GM19035 (cell line): Measurements from ENCODE around the gene PUS10.
"Not testable (repeated sequence)": the region's sequence is repeated elsewhere in the genome, so short reads cannot be mapped to it uniquely, and the experiment has no call there.

Experiments used
- ATAC-seq: cut with Tn5 transposase; IDR thresholded peaks from one replicate; pipeline ENCODE4 v1.9.1; 2021; ENCODE audit not compliant: unreplicated experiment

Gene PUS10, protein sequence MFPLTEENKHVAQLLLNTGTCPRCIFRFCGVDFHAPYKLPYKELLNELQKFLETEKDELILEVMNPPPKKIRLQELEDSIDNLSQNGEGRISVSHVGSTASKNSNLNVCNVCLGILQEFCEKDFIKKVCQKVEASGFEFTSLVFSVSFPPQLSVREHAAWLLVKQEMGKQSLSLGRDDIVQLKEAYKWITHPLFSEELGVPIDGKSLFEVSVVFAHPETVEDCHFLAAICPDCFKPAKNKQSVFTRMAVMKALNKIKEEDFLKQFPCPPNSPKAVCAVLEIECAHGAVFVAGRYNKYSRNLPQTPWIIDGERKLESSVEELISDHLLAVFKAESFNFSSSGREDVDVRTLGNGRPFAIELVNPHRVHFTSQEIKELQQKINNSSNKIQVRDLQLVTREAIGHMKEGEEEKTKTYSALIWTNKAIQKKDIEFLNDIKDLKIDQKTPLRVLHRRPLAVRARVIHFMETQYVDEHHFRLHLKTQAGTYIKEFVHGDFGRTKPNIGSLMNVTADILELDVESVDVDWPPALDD

DNA sequence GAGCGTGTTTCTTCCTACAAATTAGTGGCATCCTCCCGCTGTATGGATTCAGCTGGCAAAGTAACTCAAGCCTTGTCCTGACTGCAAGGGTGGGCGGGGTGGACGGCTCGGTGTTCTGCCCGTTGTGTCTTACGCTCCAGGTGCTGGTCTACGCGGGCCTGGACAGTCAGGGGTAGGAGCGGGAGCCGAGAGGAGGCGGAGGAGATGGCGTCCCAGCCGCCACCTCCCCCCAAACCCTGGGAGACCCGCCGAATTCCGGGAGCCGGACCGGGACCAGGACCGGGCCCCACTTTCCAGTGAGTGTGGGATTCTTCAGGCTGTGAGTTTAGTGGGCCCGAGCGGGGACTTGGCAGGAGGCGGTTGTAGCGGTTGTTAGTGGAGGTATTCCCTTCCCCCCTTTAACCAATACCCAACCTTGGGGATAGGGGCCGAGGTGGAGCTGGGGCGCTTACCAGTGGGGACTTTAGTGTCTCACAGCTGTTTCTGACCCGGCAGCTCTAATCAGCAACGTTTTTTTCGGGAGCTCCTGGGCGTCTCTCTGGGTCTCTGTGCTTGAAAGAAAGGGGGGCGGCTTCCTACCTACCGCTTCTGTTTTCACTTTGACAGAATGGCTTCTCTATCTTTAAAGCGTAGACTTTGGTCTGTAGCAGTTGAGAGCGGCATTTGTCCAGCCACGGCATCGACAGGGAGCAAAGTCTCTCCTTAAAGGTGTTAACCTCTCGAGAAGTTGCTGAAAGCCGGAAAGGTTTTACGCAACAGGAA is at the start of gene PUS10, which contains the start of gene PEX13:
TSS of gene PUS10 (minus strand) at position 700 of the 762 bp plus-strand sequence. CDS start 6,365 bp downstream, outside the sequence.
TSS of gene PEX13 (plus strand) at position 165 of the 762 bp plus-strand sequence. CDS start at position 205, 40 bp downstream.
- ATAC-seq = peak; percentile 85

DNA sequence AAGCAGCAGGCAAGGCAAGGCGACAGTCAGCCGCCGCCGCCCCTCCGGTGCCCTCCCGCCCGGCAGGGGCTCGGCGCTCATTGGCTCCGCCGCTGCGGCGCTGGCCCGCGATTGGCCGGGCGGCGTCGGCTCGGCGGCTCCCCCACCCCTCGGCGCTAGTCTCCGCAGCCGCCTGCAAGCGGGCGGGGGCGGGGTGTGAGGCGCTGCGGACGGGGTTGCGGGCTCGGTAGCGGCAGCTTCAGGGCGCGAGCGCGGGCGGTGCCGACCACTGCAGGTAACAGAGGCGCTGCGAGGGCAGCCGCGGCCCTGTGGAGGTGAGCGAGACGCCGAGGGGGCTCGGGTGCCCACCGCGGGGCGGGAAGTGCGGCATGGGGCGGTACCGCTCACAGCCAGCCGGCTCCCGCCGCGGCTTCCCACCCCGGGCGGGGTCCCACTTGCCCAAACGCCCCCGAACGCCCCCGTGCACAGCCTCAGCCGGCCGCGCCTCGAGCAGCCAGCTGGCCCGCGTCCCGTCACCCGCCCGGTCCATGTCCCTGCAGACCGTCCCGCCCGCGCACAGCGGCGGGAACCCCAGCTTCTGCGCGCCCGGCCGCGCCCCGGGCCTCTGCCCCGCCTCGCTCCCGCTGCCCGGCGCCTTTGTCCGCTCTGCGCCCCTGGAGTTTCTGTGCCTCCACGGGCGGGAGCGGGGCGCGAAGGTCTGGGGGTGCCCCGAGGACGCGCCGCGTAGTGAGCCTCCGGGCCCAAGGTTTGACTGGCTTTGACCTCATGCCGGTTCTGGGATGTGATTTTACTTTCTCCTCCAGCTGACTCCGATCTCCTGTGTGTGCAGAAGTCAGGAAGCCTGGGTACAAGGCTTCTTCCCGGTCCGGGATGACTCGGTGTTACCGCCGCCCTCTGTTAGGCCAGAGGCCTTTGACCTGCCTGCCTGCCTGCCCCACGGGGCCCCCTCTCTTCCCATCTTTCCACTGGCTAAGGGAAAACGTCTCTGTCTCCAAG is 48.0 kb upstream of the PUS10 start, which contains the start of gene SANBR:
TSS of gene SANBR (plus strand) at position 158 of the 996 bp plus-strand sequence. CDS start 4,480 bp downstream, outside the sequence.
- peak; percentile 98 for ATAC-seq

DNA sequence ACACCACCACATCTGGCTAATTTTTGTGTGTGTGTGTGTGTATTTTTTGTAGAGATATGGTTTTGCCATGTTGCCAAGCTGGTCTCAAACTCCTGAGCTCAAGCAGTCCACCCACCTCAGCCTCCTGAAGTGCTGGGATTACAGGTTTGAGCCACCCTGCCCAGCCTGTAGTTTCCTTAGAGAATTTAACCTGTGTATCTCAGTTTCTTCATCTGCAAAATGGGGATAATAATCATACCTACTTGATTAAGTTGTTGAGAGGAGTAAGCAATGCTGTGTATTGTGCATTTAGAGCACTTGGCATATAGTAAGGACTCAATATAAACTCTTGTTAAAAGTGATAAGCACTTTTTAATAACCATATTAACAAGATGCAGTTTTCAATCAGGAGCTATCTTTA is 41.3 kb upstream of the PUS10 start:
- ATAC-seq = no peak

DNA sequence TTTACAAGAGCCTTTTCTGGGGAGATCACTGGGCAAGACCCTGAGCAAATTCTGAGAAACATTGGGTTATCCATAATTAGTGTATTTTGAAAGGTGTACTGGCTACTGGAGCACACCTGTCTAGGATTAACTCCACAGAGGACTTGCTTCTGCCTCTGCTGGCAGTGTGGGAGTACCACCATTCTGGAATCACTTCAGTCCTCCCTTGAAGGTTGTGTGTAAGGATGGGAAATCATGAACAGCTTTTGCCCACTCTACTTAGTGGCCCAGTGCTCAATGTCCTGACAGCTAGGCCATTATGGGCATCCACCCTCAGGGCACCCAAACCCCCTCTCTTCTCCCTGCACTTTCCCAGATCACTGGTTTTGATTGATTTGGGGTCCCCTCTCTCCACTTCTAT is 39.5 kb upstream of the PUS10 start:
- no peak for ATAC-seq

DNA sequence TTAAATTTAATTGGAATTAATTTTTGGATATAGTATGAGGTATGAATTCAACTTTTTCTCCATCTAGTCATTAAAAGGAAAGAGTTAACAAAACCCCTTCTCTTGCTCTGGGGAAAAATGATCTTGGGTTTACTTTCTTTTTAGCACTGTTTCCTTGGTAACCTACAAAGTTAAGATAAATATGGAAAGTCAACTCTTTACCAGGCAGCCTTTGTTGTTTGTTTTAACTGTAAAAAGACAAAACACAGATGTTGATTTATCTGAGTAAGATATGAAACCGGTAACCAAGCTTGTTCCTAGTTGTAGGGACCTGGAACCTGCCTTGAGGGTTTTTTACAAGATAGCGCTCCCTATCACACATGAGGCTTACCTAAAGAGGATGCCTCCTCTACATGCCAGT is 37.5 kb upstream of the PUS10 start:
- no peak for ATAC-seq

DNA sequence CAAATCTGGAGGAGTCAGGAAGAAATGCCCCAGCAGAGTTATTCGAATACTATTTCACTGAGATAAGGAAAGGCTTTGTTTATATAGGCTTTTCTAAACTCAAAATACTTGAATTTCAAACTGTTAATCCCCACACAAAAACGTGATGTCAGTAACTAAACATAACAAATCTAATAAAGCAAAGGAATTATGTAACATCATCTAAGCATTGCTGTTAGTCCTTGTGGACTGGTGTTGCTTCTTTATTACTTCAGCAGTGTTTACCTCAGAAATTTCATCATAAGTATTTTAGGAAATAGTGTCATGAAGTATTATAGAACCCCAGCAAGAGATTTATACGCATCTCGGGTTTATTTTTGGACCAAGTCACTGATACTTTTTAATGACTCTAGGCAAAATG is 27.9 kb upstream of the PUS10 start:
- no peak for ATAC-seq

DNA sequence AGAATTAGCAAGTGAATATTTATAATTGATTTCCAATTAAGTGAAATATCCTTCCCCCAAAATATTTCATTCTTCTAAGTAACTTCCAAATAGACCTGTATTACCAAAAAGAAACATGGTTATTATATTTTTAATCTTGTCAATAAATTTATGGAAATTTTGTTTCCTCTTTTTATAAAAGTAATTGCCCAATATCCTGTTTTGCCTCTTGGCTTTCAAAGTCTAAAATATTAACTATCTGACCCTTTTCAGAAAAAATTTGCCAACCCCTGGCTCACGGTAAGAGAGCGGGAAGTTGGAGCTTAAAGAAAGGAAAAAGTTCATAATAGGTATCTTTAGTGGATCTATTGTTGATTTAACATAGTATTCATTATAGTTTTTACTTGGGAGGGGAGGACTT is 27.2 kb upstream of the PUS10 start:
- no peak for ATAC-seq

DNA sequence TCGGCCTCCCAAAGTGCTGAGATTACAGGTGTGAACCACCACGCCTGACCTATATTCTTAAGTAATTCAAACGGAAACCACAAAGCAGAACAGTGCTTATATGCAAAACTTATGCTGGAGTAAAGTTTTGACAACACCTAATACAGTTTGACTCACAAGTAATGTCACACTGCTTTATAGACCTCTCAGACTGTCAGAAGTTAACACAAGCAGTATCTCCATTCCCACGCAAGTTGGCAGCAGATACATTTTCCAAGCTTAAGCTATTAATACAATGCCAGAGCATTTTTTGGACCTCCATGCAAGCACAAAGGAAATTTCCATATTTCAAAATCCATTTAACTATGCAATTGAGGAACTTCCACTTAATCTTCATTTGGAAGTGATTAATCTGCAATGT is 26.6 kb upstream of the PUS10 start:
- ATAC-seq = no peak

DNA sequence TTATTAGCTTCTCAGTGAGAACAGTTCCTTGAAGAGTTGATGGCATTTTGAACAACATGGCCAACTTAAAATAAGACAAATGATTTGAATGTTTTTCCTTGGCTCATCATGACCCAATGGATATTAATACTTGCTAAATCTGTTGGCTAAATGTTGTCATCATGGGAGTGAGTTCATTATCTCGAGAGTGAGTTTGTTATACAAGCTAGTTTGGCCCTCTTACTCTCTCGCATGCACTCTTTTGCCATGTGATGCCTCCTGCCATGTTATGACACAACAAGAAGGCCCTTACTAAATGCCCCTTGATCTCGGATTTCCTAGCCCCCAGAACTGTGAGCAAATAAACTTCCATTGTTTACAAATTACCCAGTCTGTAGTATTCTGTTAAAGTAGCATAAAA is 24.8 kb upstream of the PUS10 start:
- no peak for ATAC-seq

DNA sequence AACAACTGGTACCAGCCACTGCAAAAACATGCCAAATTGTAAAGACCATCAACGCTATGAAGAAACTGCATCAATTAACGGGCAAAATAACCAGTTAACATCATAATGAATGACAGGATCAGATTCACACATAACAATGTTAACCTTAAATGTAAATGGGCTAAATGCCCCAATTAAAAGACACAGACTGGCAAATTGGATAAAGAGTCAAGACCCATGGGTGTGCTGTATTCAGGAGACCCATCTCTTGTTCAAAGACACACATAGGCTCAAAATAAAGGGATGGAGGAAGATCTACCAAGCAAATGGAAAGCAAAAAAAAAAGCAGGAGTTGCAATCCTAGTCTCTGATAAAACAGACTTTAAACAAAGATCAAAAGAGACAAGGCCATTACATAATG is 18.6 kb upstream of the PUS10 start:
- not testable (repeated sequence) for ATAC-seq

DNA sequence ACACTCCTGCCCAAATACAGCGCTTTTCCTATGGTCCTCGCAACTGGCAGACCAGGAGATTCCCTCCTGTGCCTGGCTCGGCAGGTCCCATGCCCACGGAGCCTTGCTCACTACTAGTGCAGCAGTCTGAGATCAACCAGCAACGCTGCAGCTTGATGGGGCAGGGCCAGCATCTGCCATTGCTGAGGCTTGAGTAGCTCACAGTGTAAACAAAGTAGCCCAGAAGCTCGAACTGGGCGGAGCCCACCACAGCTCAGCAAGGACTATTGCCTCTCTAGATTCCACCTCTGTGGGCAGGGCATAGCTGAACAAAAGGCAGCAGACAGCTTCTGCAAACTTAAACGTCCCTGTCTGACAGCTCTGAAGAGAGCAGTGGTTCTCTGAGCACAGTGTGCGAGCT is 16.5 kb upstream of the PUS10 start:
- ATAC-seq = not testable (repeated sequence)

DNA sequence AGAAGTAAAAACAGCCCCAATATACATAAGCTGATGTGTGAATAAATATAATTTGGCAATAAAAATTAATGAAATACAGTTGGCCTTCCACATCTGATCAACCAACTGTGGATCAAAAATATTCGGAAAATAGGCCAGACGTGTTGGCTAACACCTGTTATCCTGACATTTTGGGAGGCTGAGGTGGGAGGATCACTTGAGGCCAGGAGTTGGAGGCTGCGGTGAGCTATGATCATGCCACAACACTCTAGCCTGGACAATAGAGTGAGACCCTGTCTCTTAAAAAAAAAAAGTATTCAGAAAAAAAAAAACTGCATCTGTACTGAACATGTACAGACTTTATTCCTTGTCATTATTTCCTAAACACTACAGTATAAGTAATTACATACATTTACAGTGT is 11.5 kb upstream of the PUS10 start:
- ATAC-seq = no peak

DNA sequence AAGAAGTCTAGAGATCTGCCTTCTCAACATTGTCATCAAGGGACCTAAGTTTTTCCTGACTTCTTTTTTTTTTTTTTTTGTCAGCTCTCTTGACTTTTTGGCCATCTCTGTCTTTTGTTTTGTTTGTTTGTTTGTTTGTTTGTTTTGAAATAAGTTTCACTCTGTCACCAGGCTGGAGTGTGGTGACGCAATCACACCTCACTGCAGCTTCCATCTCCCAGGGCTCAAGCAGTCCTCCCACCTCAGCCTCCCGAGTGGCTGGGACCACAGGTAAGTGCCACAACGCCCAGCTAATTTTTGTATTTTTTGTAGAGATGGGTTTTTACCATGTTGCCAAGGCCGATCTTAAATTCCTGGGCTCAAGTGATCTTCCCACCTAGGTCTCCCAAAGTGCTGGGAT is 5.6 kb upstream of the PUS10 start:
- ATAC-seq = no peak

DNA sequence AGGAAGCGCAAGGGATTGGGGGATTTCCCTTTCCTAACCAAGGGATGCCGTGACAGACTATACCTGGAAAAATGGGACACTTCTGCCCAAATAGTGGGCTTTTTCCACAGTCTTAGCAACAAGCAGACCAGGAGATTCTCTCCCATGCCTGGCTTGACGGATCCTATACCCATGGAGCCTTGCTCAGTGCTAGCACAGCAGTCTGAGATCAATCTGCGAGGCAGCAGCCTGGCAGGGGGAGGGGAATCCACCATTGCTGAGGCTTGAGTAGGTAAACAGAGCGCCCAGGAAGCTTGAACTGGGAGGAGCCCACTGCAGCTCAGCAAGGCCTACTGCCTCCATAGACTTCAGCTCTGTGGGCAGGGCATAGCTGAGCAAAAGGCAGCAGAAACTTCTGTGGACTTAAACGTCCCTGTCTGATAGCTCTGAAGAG is 3.2 kb upstream of the PUS10 start:
- ATAC-seq = no peak

DNA sequence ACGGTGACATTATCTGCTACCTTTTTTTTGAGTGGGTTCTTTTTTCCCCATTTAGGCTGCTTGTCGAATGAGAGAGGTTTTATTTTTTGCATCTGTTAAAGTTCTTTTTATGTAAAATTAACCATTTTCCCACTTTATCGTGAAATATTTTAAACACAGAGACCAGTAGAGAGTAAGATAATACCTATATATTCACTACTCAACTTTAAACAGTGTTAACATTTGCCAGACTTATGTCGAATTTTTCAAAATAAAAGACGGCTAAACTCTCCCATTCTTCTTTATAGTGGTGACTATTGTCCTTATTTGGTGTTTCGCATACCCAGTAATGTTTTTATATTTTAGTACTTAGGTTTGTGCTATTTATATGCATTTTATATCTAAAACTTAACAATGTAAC is 743 bp upstream of the PUS10 start:
- no peak for ATAC-seq

DNA sequence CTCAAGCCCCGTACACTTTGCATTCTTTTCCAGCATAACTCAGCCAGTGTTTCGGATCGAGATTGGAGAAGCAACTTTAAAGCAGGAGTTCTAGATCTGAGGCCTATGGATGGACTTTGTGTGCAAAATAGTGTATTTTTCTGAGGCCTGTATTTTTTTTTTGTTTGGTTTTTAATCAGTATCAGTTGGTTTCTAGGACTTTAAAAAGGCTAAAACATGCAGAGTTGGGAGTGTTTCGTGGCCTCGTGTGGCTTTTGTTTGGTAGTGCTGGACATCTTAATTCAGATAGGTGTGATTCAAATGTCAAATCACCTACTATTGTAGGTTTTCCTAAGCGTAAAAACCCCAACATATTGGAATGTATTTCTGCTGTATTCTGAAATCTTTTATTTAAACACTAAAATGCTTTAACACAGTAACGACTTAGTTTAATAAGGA is 282 bp upstream of the PUS10 start:
- no peak for ATAC-seq

DNA sequence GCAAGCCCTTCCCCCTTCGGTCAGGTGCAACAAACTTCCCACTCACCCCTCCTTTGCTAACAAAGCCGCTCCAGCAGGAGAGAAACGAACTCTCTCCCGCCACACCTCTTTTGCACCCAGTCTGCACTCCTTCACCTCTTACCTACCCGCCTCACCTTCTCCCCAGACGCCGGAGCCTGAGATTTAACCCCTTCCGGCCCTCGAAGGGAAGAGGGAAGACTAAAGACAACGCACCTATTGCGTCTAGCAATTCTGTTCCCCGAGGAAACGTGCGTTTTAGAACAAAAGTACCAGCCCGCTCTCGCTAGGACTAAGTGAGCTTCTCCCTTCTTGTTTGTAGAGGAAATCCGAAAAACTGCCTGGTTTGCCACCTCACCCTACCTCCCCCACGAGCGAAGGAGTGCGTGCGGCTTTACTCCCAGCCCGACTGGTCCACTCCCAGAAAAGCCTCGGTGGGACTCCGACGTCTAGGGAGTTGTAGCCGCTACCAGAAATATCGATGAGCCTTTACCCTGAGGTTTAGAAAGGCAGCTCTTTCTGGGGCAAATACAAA is 976 bp downstream of the PUS10 start:
- ATAC-seq = peak; percentile 71

DNA sequence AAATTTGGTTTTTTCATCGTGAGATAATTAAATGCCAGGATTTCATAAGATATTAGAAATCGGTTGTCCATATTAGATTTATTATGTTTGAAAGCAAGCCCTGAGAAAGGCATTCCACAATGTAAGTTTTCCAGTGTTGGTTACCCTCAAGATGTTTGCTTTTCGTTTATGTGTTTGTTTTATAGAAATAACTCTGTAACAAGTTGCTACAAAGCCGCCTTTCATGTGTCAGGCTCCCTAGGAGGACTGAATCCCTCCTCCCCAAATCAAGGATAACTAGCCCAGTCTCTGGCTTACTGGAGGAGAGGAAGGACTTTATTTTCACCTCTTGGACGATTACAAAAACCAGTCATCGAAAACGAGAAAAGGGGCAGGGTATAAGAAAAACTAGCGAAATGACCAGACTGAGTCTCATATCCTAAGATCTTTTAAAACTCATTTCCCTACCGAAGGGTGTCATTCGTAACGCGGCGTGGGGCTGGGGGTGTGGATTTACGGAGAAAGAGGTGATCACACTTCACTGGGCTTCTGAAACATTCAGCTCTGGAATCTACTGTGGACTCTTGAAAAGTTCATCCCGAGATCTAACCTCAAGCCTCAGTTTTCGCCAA is 1.6 kb downstream of the PUS10 start:
- peak; percentile 4 for ATAC-seq

DNA sequence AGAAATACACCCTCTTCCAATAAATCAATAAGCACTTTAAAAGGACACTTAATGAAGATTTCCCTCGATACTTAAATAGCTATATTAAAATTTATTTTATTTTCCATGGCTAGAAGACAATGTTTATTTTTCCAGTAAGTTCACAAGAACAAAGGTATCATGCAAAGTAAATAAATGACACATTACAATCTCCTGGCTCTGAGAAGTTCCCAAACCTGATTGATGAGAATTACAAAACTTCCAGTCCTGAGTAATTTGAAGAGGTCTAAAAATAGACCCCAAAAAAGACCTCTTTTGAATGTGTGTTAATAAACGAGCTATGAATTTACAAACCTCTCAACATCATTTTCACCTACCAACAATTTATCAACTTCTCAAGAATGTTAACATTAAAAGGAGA is 2.1 kb downstream of the PUS10 start:
- no peak for ATAC-seq

DNA sequence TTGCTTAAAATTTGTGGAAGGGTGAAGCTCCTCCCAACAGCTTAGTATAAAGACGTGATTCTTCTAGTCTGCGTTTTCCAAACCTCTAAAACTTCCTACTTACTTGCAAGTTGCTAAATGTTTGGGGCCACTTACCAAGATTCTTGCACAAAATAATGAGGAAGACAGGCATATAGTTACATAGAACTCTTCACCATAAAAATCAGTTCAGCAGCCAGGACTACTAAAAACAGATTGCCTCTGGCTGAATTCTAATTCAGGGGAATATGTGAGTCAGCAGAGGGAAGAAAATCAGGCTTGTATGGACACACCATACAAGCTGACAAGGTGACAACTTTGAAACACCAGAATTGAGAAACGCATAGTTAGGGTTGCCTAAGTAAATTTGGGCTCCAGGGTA is 3.3 kb downstream of the PUS10 start:
- ATAC-seq = no peak
